Fibroblast of pulmonary artery (primary cell): ENCODE data around the gene ATR.

Experiments used
- DNase-seq: peaks from one replicate; pipeline ENCODE4 v3.0.0-alpha.2; 2010; ENCODE audit warnings: low read depth
- H3K4me3 ChIP-seq: replicated peaks from 2 replicates; pipeline ENCODE4 v1.5.1; 2011; ENCODE audit warnings: low read depth, mild to moderate bottlenecking, control low read depth, low read length, moderate library complexity
- TF ChIP-seq, protein P1 (sequence below): IDR thresholded peaks from 2 replicates; pipeline ENCODE4 v1.5.1; 2011; ENCODE audit warnings: mild to moderate bottlenecking, control low read depth, low read length, inconsistent platforms; ENCODE audit errors: missing control alignments

The ATR gene

DNA sequence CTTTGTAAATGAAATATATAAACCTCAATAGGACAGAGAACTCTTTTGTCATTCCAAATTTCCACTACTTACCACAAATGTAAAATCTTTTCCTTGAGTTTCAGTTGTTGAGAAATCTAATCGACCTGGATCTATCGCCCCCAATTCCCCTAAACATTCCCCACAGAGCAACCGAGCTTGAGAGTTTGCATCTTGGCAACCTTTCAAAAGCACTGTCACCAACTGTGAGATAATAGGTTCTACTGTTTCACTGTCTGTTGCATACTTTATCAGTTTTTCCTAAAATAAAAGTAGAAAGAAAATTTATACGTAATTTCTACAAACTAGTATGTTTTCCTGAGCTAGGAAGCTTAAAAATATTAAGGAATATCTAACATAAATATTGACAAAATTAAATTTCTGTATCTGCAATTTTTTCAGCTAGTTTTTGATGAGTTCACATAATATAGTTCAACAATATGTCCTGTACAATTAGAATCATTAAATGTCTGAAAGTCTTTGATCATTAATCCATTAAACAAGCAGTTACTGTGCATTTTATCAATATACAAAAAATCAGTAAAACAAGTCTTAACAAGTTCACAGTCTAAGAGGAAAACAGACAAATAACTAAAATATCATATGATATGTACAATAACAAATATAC is 54.5 kb downstream of the ATR start:
- TF ChIP-seq, protein P1, sequence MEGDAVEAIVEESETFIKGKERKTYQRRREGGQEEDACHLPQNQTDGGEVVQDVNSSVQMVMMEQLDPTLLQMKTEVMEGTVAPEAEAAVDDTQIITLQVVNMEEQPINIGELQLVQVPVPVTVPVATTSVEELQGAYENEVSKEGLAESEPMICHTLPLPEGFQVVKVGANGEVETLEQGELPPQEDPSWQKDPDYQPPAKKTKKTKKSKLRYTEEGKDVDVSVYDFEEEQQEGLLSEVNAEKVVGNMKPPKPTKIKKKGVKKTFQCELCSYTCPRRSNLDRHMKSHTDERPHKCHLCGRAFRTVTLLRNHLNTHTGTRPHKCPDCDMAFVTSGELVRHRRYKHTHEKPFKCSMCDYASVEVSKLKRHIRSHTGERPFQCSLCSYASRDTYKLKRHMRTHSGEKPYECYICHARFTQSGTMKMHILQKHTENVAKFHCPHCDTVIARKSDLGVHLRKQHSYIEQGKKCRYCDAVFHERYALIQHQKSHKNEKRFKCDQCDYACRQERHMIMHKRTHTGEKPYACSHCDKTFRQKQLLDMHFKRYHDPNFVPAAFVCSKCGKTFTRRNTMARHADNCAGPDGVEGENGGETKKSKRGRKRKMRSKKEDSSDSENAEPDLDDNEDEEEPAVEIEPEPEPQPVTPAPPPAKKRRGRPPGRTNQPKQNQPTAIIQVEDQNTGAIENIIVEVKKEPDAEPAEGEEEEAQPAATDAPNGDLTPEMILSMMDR = no peak

DNA sequence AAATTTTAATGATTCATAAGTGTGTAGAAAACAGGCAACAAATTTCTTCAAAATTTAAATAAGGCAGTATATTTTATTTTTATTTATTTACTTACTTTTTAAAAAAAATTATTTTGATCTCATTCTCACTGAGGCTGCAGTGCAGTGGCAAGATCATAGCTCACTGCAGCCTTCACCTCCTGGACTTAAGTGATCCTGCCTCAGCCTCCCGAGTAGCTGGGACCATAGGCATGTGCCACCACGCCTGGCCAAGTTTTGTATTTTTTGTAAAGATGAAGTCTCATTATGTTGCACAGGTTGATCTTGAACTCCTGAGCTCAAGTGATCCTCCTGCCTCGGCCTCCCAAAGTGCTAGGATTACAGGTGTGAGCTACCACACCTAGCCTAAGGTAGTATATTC is 69.5 kb downstream of the ATR start:
- TF ChIP-seq, protein P1 = no peak
- H3K4me3 ChIP-seq = no peak overlapping the region
- no peak for DNase-seq

More for the DNA sequence above, 54.5 kb downstream of the ATR start:
- no peak for DNase-seq
- no peak overlapping the region for H3K4me3 ChIP-seq

DNA sequence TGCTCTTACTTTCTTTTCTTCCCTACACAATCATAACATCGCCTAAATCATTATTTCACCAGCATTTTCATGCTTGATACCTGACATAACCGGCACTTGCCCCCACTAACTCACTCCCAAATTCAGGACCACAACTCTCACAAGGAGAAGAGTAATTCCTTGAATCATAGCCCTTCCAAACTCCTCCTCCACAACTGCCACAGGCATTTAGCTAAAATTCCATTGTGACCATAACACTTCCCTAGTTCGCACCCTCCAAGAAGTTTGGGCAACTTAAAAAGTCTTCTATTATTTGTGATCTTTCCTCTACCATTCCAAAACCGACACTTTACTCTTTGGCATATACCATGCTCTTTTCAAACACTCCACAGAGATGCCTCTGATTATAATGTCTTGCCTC is 71.3 kb downstream of the ATR start:
- no peak for DNase-seq
- TF ChIP-seq, protein P1 = no peak
- H3K4me3 ChIP-seq = no peak overlapping the region

DNA sequence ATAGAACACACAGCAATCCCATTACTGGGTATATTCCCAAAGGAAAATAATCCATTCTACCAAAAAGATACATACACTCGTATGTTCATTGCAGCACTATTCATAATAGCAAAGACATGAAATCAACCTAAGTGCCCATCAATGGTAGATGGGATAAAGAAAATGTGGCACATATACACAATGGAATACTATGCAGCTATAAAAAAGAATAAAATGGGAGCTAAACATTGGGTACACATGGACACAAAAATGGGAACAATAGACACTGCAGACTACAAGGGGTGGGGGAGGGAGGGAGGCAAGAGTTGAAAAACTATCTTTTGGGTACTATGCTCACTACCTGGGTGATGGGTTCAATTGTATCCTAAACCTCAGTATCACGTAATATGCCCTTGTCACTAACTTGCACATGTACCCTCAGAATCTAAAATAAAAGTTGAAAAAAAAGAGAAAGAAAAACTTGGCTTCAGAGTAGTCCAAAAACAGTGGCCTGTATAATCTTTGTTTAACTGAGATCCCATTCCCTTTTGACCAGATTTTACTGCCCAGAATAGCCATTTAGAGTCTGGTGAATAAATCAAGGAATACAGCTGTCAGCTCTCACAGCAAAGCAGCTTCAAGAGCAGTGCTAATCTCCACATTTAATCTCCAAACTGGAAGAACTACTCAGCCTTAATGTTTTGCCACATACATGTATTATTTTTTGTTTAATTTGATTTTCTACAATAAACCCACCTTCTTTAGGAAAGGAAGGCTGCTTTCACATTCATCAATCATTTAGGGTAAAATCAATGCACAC is 76.1 kb downstream of the ATR start:
- TF ChIP-seq, protein P1 = no peak
- H3K4me3 ChIP-seq = no peak overlapping the region
- no peak for DNase-seq

DNA sequence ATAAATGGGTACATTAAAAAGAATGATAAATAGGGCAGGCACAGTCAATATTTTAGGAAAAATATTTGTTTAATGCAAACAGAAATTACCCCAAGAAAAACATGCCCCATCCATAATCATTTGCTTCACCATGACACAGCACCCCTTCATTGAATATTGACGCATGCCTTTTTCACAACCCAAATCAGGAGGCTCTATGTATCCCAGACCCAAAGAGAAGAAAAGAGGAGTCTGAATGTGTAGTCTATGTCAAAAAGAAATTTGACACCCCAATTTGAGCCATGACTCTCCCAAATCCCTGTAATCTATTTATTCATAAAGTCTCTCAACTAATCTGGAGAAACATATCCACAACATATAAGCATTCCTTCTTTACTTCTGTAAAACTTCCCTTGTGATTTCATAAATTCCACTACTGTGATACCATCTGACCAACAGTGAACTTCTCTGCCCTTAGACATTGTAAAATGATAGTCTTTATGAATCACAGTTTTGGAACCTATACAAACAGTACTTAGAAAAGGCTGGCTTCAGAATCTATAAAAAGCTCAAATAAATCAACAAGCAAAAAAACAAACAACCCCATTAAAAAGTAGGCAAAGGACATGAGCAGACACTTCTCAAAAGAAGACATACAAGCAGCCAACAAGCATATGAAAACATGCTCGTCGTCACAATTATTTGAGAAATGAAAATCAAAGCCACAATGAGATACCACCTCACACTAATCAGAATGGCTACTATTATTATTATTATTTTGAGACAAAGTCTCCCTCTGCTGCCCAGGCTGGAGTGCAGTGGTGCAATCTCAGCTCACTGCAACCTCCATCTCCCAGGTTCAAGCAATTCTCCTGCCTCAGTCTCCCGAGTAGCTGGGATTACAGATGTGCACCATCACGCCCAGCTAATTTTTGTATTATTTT is 77.3 kb downstream of the ATR start:
- peak; percentile 59 for DNase-seq
- H3K4me3 ChIP-seq = no peak overlapping the region
- TF ChIP-seq, protein P1 = no peak

DNA sequence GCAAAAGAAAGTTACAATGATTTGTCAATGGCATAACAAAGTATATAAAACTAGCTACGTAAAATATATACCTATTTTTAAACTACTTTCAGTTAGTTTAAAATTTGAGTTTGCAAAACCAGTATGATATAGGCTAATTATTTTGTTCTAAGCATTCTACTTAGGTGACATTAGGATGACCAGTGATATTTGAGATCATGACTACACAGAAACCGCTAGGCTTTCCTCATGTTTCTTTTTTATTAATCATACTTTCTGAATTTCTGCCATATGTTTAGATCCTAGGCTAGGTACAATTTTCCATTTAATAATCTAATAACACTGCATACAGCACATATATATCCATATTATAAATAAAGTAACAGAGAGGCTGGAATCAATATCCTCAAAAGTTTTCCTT is 78.3 kb downstream of the ATR start:
- DNase-seq = no peak
- TF ChIP-seq, protein P1 = no peak
- no peak overlapping the region for H3K4me3 ChIP-seq
